Endothelial cell of umbilical vein (primary cell): Measurements from ENCODE around the gene PRIM1. TPM values are rescaled to one million over a fixed set of nuclear protein-coding genes. Genes with fewer than 3 reads are reported as not detected.
"Not testable (repeated sequence)": the region's sequence is repeated elsewhere in the genome, so short reads cannot be mapped to it uniquely, and the experiment has no call there.

Experiments
- BruUV-seq: library from RNA; stranded (reverse); fragments of 400-500 nt; replicated peaks from 2 replicates; lab custom pipeline; 2021; lab: Mats Ljungman, UMichigan
- CTCF ChIA-PET: fragments of 300-600, 350-600 bp; sonication (Branson Sonifier 250); formaldehyde crosslinking; loops from one replicate; lab custom pipeline; 2021; ENCODE audit warnings: antibody characterized with exemption, inconsistent platforms; lab: Charles Lee
- POLR2A ChIA-PET: fragments of 300-600, 350-600 bp; sonication (Branson Sonifier 250); formaldehyde crosslinking; loops from one replicate; lab custom pipeline; 2021; ENCODE audit warnings: antibody characterized with exemption, inconsistent platforms; lab: Charles Lee
- DNase-seq: peaks from one replicate; pipeline ENCODE4 v3.0.0-alpha.2; 2011; ENCODE audit warnings: low read depth, low spot score
- FAIRE-seq: peaks from 2 replicates; lab custom pipeline; 2011; peaks lifted over from hg19 to GRCh38; lab: Jason Lieb, UNC
- H2AFZ ChIP-seq: 2 replicates; pipeline ENCODE4 v1.6.0; 2012; ENCODE audit warnings: low read depth, low read length, control low read depth, inconsistent platforms
- H3K27ac ChIP-seq: 2 replicates; pipeline ENCODE4 v1.5.1; 2011; ENCODE audit warnings: low read depth, mild to moderate bottlenecking, control low read depth, low read length, moderate library complexity; ENCODE audit not compliant: insufficient read depth
- H3K27me3 ChIP-seq, 2 experiments: 2 replicates each; pipeline versions ENCODE4 v1.6.0 to v1.6.1; 2011; ENCODE audit warnings: low read length in 2 of 2, mixed read lengths in 1 of 2; ENCODE audit not compliant: control insufficient read depth in 2 of 2, insufficient read depth in 2 of 2
- H3K36me3 ChIP-seq, 2 experiments: 2 replicates in 1 of 2; 3 replicates in 1 of 2; pipeline ENCODE4 v1.5.1; 2011; ENCODE audit warnings: low read length in 2 of 2, mild to moderate bottlenecking in 1 of 2, moderate library complexity in 1 of 2; ENCODE audit not compliant: control insufficient read depth in 2 of 2, insufficient read depth in 2 of 2; ENCODE audit errors: extremely low read depth in 1 of 2
- H3K4me1 ChIP-seq: 3 replicates; pipeline ENCODE4 v1.5.1; 2011; ENCODE audit warnings: mild to moderate bottlenecking, low read length; ENCODE audit not compliant: control insufficient read depth, insufficient read depth; ENCODE audit errors: extremely low read depth
- H3K4me2 ChIP-seq: 2 replicates; pipeline ENCODE4 v1.6.1; 2011; ENCODE audit warnings: low read length, control low read depth, mixed read lengths; ENCODE audit not compliant: insufficient read depth
- H3K4me3 ChIP-seq, 3 experiments: fragments of 200-600 bp in 1 of 3; sonication (generic), shearing (Covaris generic) in 1 of 3; replicated peaks in 1 of 3; 2 replicates each; pipeline ENCODE4 v1.5.1; 2011 to 2016; ENCODE audit warnings: control low read depth in 3 of 3, low read length in 3 of 3, mild to moderate bottlenecking in 2 of 3, inconsistent platforms in 1 of 3, low read depth in 1 of 3, moderate library complexity in 1 of 3; ENCODE audit not compliant: insufficient read depth in 1 of 3
- H3K79me2 ChIP-seq: 2 replicates; pipeline ENCODE4 v1.6.0; 2012; ENCODE audit warnings: low read length, inconsistent platforms; ENCODE audit not compliant: control insufficient read depth, insufficient read depth
- H3K9ac ChIP-seq: replicated peaks from 2 replicates; pipeline ENCODE3; 2011; ENCODE audit warnings: low read length, control low read depth; ENCODE audit not compliant: insufficient read depth; ENCODE audit errors: extremely low read depth
- H3K9me1 ChIP-seq: replicated peaks from 3 replicates; pipeline ENCODE4 v1.6.0; 2011; ENCODE audit warnings: mild to moderate bottlenecking, low read length; ENCODE audit not compliant: control insufficient read depth, insufficient read depth; ENCODE audit errors: extremely low read depth
- H3K9me3 ChIP-seq: replicated peaks from 2 replicates; pipeline ENCODE4 v1.5.1; 2012; ENCODE audit warnings: low read length, inconsistent platforms; ENCODE audit not compliant: control insufficient read depth, insufficient read depth
- H4K20me1 ChIP-seq: replicated peaks from 2 replicates; pipeline ENCODE3; 2011; ENCODE audit warnings: mild to moderate bottlenecking, low read length; ENCODE audit not compliant: control insufficient read depth, insufficient read depth; ENCODE audit errors: extremely low read depth
- CTCF ChIP-seq, 2 donors: IDR thresholded peaks; 1 replicate in 1 of 2; 2 replicates in 1 of 2; pipeline ENCODE4 v1.5.1; 2011; ENCODE audit warnings: low read length in 2 of 2, mild to moderate bottlenecking in 2 of 2, moderate library complexity in 2 of 2, control low read depth in 1 of 2, inconsistent platforms in 1 of 2, low read depth in 1 of 2; ENCODE audit not compliant: insufficient read depth in 1 of 2; ENCODE audit errors: extremely low read depth in 1 of 2
- EZH2 ChIP-seq: IDR thresholded peaks from 2 replicates; pipeline ENCODE4 v1.6.1; 2012; ENCODE audit warnings: borderline replicate concordance, low read depth, mild to moderate bottlenecking, moderate library complexity, low read length, inconsistent platforms; ENCODE audit not compliant: severe bottlenecking
- MYC ChIP-seq: IDR thresholded peaks from one replicate; pipeline ENCODE4 v1.6.1; 2011; ENCODE audit warnings: mild to moderate bottlenecking, low read depth, low read length
- POLR2AphosphoS5 ChIP-seq: IDR thresholded peaks from 2 replicates; pipeline ENCODE4 v1.6.1; 2012; ENCODE audit warnings: low read depth, mild to moderate bottlenecking, control low read depth, low read length, moderate library complexity; ENCODE audit not compliant: insufficient read depth
- dilution Hi-C: fragments of 300-500 bp; cut with MboI; formaldehyde crosslinking; loops from one replicate; pipeline ENCODE4 v1.15.0; 2019; ENCODE audit warnings: low sequenced_read_pairs; ENCODE audit not compliant: extremely low pct_ligation_motif_present
- intact Hi-C: fragments of 100-400 bp; cut with micrococcal nuclease; formaldehyde crosslinking; loops from one replicate; pipeline ENCODE4 v1.10.0; 2022
- polyA plus RNA-seq, 4 experiments: library from polyadenylated mRNA; depleted of rRNA in 3 of 4; stranded (reverse) in 3 of 4; unstranded in 1 of 4; fragments of >200 nt; gene quantifications; 2 replicates each; pipeline versions ENCODE4 v1.2.1 to v1.2.3, GENCODE V29; 2011 to 2012; ENCODE audit warnings: missing spikeins in 1 of 4
- total RNA-seq: library from RNA; stranded (reverse); gene quantifications from 2 replicates; pipeline ENCODE4 v1.2.3, GENCODE V29; 2021

The PRIM1 gene
- total and polyA plus RNA-seq, 2 donors (not counting 3 experiments of a cell fraction or from before 2014, with no cell fraction given) = 10.9 to 12.1 TPM

GRCh38 chr12:56753566-56753965 is 1.4 kb upstream of the PRIM1 start:
- no TSS peak for BruUV-seq
- no peak overlapping the region for H3K9ac ChIP-seq
- no peak for FAIRE-seq

GRCh38 chr12:56750596-56750995 is 1.5 kb downstream of the PRIM1 start:
- dilution Hi-C loops, FAIRE-seq, BruUV-seq, H3K9me3 ChIP-seq, H3K79me2 ChIP-seq, H3K27ac ChIP-seq, H3K36me3 ChIP-seq, POLR2A ChIA-PET, intact Hi-C loops, H3K9me1 ChIP-seq, CTCF ChIA-PET, H2AFZ ChIP-seq, H3K27me3 ChIP-seq, DNase-seq, H3K9ac ChIP-seq, H4K20me1 ChIP-seq: not testable (repeated sequence)
- peaks cover 11% of the 10 kb centered on the region for H3K4me1 ChIP-seq
- H3K4me2 ChIP-seq = peak overlapping the region; percentile 100
- peak overlapping the region in 1 of 3 experiments; percentile 98 for H3K4me3 ChIP-seq

More at GRCh38 chr12:56753566-56753965, 1.4 kb upstream of the PRIM1 start:
- CTCF ChIA-PET = interaction anchor here (0.9 to 2.1 kb wide), 3 partner anchors 9 to 252 kb away, joined by 3 to 13 read pairs (median 6); no protein-coding TSS in a partner anchor
- dilution Hi-C loops (no loop called here), intact Hi-C loops (loop anchor here (2.0 kb wide), 1 partner anchor 65 kb away; the partner anchor contains the start of gene PTGES3)
- H3K79me2 ChIP-seq = peaks cover 4% of the 10 kb centered on the region
- H2AFZ ChIP-seq = no peak overlapping the region
- no peak for TF ChIP-seq MYC
- TF ChIP-seq CTCF (IDR thresholded peaks at IDR 0.05; ENCODE audit: extremely low read depth in 1 of 2, insufficient read depth in 1 of 2, low read depth in 1 of 2, low read length in 2 of 2) = no peak
- no peak for TF ChIP-seq POLR2AphosphoS5
- no peak for TF ChIP-seq EZH2
- no peak overlapping the region for H3K4me2 ChIP-seq
- no peaks in the 10 kb centered on the region for H3K9me3 ChIP-seq
- POLR2A ChIA-PET = no interaction called here
- H3K27me3 ChIP-seq = no peaks in the 10 kb centered on the region
- H3K27ac ChIP-seq = no peak overlapping the region
- no peaks in the 10 kb centered on the region for H3K36me3 ChIP-seq
- no peaks in the 10 kb centered on the region for H4K20me1 ChIP-seq
- no peak for DNase-seq
- H3K9me1 ChIP-seq = no peaks in the 10 kb centered on the region
- H3K4me1 ChIP-seq = peaks cover 11% of the 10 kb centered on the region
- H3K4me3 ChIP-seq = no peak overlapping the region
